GM10266 (cell line): ENCODE data around the gene ITIH3.

Experiments
- DNase-seq: peaks from one replicate; pipeline ENCODE4 v3.0.0; 2012; ENCODE audit errors: extremely low spot score
- TF ChIP-seq, protein P1 (sequence below): IDR thresholded peaks from 2 replicates; pipeline ENCODE4 v1.5.1; 2012; ENCODE audit warnings: mild to moderate bottlenecking, low read depth; ENCODE audit not compliant: control insufficient read depth, insufficient read depth; ENCODE audit errors: missing control alignments

Gene ITIH3

GRCh38 chr3:52792413-52792812 is 2.2 kb upstream of the ITIH3 start:
- DNase-seq: no peak
- TF ChIP-seq, protein P1, sequence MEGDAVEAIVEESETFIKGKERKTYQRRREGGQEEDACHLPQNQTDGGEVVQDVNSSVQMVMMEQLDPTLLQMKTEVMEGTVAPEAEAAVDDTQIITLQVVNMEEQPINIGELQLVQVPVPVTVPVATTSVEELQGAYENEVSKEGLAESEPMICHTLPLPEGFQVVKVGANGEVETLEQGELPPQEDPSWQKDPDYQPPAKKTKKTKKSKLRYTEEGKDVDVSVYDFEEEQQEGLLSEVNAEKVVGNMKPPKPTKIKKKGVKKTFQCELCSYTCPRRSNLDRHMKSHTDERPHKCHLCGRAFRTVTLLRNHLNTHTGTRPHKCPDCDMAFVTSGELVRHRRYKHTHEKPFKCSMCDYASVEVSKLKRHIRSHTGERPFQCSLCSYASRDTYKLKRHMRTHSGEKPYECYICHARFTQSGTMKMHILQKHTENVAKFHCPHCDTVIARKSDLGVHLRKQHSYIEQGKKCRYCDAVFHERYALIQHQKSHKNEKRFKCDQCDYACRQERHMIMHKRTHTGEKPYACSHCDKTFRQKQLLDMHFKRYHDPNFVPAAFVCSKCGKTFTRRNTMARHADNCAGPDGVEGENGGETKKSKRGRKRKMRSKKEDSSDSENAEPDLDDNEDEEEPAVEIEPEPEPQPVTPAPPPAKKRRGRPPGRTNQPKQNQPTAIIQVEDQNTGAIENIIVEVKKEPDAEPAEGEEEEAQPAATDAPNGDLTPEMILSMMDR: no peak

DNA sequence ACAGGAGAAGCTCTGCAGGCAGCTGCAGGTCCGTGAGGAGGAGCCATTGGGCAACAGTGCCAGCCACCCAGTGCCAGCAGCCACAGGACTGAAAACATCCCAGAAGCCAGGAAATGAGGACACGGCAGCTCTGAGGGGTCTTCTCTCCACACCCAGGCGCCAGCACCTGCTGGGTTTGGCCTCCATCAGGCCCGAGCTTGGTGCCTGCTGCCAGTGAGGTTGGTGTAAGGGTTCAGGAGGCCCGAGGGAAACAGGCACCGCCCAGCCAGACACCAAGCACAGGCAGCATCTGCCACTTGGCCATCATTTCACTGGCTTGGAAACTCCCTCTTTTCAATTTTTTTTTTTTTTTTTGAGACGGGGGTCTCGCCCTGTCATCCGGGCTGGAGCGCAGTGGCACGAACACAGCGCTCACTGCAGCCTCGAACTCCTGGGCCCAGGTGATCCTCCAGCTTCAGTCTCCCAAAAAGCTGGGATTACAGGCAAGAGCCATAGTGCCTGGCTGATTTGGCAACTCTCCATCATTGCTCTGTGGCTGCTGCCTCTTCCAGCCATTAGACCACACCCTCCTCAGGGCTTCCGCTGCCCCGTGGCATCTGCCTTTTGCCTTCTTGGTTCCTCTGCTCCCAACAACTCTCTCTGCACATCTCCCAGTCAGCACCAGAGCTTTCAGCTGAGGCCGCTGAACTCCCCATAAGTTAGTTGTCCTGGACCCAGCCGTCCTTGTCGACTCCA is 1.5 kb upstream of the ITIH3 start:
- TF ChIP-seq, protein P1: no peak
- DNase-seq: no peak

GRCh38 chr3:52793702-52794611 is 639 bp upstream of the ITIH3 start:
- TF ChIP-seq, protein P1: no peak
- DNase-seq: no peak

- TF ChIP-seq, protein P1: no peak
- no peak for DNase-seq
Observed at GRCh38 chr3:52795298-52795900, 803 bp downstream of the ITIH3 start.

DNA sequence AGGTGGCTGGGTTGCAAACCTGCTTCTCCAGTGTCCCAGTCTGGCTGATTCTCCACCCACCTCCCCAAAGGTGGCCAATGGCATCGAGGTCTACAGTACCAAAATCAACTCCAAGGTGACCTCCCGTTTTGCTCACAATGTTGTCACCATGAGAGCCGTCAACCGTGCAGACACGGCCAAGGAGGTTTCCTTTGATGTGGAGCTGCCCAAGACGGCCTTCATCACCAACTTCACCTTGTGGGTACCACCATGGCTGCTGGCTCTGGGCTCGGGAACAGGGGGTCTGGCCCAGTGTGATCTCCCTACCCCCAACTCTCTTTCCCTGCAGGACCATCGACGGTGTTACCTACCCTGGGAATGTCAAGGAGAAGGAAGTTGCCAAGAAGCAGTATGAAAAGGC is 1.8 kb downstream of the ITIH3 start:
- TF ChIP-seq, protein P1: no peak
- DNase-seq: no peak

DNA sequence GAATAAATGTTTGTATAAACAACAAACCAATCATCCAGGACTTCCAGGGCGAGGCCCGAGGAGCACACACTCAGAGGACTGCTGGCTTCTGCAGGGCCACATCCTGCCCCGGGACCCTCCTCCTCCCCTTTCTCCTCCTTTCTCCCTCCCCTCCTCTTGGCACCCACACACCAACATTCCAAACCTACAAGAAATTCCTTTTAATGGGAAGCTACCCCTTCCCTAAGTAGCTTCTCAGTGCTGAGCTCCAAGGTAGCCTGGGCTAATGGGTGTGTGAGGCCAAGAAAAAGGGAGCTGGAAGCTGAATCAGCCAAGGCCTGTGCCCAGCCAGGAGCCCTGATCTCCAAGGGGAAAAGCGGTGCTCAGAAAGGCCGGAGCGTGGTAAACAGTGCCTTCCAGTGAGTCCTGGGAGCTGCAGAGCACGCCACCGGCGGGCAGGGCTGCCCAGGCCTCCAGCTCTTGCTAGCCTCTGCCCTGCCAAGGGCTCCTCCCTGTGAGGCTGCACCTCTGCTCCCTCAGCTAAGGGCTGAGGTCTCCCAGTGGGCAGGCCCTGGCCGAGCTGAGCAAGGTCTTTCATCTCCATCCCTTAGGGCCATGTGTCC is 3.9 kb downstream of the ITIH3 start:
- TF ChIP-seq, protein P1: no peak
- DNase-seq: no peak
